Left ventricle myocardium inferior (tissue), 1 donor: ENCODE measurements around the gene C16orf95. TPM values are rescaled to one million over a fixed set of nuclear protein-coding genes. Genes with fewer than 3 reads are reported as not detected.

Experiments used
- DNase-seq: peaks from one replicate; pipeline ENCODE4 v3.0.0-alpha.2; 2020
- H3K27ac ChIP-seq: fragments of 200-600 bp; replicated peaks from 2 replicates; pipeline ENCODE4 v1.8.0; 2021
- H3K27me3 ChIP-seq: fragments of 200-600 bp; 2 replicates; pipeline ENCODE4 v1.8.0; 2021; ENCODE audit warnings: low read depth
- H3K36me3 ChIP-seq: fragments of 200-600 bp; 2 replicates; pipeline ENCODE4 v1.8.0; 2021
- H3K4me1 ChIP-seq: fragments of 200-600 bp; 2 replicates; pipeline ENCODE4 v1.8.0; 2021
- H3K4me3 ChIP-seq: fragments of 200-600 bp; 2 replicates; pipeline ENCODE4 v1.8.0; 2021; ENCODE audit warnings: mild to moderate bottlenecking, moderate library complexity
- H3K9me3 ChIP-seq: fragments of 200-600 bp; replicated peaks from 2 replicates; pipeline ENCODE4 v1.8.0; 2021
- intact Hi-C: fragments of 100-400 bp; cut with micrococcal nuclease; formaldehyde crosslinking; loops from one replicate; pipeline ENCODE4 v1.11.0; 2022
- total RNA-seq: library from RNA; stranded (reverse); fragmentation: NEBNext Ultra II Directional; extraction: Animal tissue kit (Norgen Biotek cat#: 25700); gene quantifications from one replicate; pipeline ENCODE4 v1.2.1, GENCODE V29; 2021
- TF ChIP-seq, protein P1 (sequence below): fragments of 200-600 bp; IDR thresholded peaks from 2 replicates; pipeline ENCODE4 v1.8.0; 2021; ENCODE audit warnings: antibody characterized with exemption, mild to moderate bottlenecking, borderline replicate concordance
- donor health status: DM: no; HTN: yes; CAD: no; lungs with severe emphysema.

Gene C16orf95
- total RNA-seq, 1 donor from 2014 or later = 3.2 TPM

DNA sequence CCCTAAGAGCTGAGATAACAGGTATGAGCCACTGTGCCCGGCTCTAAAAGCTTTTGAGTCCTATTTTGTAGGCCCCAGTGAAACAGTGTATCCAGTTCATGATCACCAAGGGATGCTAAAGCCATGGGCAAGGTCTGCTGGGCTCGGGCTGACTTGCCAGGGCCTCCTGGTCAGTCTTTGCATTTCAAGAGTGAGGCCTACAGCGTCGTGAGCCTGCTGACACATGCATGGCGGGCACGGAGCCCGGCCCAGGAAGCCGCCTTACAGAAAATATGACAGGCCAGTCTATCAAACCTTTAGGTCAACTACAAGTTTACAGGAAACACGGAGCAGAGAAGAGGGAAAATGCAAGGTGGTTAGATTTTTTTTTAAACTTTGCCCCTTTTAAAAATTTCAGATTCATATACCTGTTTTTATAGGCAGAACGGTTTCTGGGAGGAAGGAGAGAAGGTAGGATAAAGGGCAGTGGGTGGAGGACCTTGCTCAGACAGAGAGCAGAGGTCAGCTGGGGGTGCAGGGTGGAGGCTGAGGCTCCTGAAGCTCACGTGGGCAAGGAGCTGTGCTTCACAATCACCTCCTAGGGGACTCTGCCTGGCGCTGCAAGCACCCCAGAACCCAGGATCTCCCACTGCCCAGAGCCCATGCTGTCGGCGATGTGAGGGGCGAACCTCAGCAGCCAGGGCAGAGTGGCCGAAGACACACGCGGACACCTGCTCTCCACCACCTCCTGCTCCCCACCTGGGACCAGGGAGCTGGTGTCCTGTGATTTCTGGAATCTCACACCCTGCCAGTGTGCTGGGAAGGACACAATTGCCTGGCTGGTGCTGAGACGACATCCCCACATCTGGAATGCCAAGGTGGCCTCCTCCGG is 21.3 kb downstream of the C16orf95 start:
- no peaks in the 10 kb centered on the region for H3K4me1 ChIP-seq
- TF ChIP-seq, protein P1, sequence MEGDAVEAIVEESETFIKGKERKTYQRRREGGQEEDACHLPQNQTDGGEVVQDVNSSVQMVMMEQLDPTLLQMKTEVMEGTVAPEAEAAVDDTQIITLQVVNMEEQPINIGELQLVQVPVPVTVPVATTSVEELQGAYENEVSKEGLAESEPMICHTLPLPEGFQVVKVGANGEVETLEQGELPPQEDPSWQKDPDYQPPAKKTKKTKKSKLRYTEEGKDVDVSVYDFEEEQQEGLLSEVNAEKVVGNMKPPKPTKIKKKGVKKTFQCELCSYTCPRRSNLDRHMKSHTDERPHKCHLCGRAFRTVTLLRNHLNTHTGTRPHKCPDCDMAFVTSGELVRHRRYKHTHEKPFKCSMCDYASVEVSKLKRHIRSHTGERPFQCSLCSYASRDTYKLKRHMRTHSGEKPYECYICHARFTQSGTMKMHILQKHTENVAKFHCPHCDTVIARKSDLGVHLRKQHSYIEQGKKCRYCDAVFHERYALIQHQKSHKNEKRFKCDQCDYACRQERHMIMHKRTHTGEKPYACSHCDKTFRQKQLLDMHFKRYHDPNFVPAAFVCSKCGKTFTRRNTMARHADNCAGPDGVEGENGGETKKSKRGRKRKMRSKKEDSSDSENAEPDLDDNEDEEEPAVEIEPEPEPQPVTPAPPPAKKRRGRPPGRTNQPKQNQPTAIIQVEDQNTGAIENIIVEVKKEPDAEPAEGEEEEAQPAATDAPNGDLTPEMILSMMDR = no peak
- no peak overlapping the region for H3K4me3 ChIP-seq
- H3K9me3 ChIP-seq = no peaks in the 10 kb centered on the region
- DNase-seq = no peak
- H3K36me3 ChIP-seq = no peaks in the 10 kb centered on the region
- H3K27me3 ChIP-seq = no peaks in the 10 kb centered on the region
- intact Hi-C loops = no loop called here
- H3K27ac ChIP-seq = no peak overlapping the region

DNA sequence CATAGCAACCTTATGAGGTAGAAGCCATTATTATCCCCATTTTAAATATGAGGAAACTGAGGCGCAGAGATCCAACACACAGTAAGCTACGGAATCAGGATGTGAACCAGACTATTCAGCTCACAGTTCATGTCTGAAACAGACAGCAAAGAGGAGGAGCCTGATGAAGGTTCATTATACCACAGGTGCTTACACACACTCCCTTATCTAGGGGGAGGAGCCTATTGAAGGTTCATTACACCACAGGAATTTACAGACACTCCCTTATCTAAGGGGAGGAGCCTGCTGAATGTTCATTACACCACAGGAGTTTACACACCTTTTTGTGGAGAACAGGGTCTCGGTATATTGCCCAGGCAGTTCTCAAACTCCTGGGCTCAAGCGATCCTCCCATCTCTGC is 21.9 kb downstream of the C16orf95 start:
- TF ChIP-seq, protein P1 = no peak
- no peak for DNase-seq

DNA sequence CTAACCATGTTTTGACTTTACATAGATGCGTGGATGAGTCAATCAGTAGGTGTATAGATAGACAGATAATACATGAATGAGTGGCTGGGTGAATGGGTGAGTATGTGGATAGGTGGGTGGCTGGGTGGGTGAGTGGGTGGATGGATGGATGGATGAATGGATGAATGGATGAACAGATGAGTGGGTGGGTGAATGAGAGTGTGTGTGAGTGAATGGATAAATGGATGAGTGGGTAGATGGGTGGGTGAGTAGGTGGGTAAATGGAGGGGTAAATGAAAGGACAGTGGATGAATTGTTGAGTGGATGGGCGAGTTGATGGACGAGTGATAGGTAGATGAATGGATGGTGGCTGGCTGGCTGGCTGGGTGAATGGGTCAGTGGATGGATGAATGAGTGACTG is 23.2 kb downstream of the C16orf95 start:
- TF ChIP-seq, protein P1 = no peak
- Histone ChIP-seq H3K36me3 (no peaks in the 10 kb centered on the region), H3K27ac (no peak overlapping the region), H3K27me3 (no peaks in the 10 kb centered on the region), H3K4me1 (no peaks in the 10 kb centered on the region), H3K4me3 (no peak overlapping the region), H3K9me3 (no peaks in the 10 kb centered on the region)
- DNase-seq = no peak
- intact Hi-C loops = no loop called here

More for the DNA sequence above, 21.9 kb downstream of the C16orf95 start:
- no peaks in the 10 kb centered on the region for H3K27me3 ChIP-seq
- no peak overlapping the region for H3K4me3 ChIP-seq
- H3K4me1 ChIP-seq = no peaks in the 10 kb centered on the region
- H3K36me3 ChIP-seq = no peaks in the 10 kb centered on the region
- no peak overlapping the region for H3K27ac ChIP-seq
- no peaks in the 10 kb centered on the region for H3K9me3 ChIP-seq
- intact Hi-C loops = no loop called here

DNA sequence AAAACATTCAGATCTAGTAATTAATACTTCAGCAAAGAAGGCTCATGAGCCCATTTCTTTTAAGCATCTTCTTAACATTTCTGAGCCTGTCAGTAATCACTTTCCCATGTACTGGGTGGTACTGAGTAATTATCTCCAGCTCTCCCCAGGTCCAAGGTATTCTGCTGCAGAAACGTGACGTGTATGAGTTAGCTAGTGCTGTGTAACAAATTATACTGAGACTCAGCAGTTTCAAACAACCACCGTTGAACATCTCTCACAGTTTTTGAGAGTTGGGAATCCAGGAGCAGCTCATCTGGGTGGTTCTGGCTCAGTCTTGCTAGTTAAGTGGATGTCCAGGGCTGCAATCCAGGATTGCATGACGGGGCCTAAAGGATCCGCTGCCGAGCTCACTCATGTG is 25.2 kb downstream of the C16orf95 start:
- DNase-seq = no peak
- Histone ChIP-seq H3K27me3 (no peaks in the 10 kb centered on the region), H3K27ac (no peak overlapping the region), H3K9me3 (peaks cover 6% of the 10 kb centered on the region), H3K4me3 (no peak overlapping the region), H3K4me1 (no peaks in the 10 kb centered on the region), H3K36me3 (no peaks in the 10 kb centered on the region)
- intact Hi-C loops = no loop called here
- TF ChIP-seq, protein P1 = no peak

DNA sequence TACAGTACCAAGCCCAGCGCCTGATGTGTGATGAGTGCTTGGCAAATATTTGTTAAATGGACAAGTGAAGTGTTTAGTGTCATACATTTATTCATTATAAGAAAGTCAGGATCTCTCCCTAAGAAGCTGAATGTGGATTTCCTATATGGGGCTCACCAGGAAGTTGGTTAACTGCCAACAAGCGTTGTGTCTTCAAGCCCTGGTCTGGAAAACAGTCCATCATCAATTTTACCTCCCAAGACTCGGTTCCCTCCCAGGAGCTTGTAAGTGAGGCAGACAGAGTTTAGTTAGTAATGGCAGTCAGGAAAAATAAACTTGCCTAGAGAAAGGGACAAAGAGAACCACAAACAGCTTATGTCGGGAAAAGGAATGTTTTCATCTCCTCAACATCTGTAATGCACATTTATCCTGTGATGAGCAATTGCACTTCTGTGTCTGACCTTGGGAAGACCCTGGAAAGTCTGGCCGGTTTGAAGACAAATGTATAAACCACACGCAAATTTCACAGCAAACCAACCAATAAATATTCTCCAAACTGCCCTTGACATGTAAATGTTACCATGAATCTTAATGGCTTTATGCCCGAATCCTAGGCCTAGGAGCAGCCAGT is 28.3 kb downstream of the C16orf95 start:
- TF ChIP-seq, protein P1 = no peak
- Histone ChIP-seq H3K9me3 (peaks cover 7% of the 10 kb centered on the region), H3K4me3 (no peak overlapping the region), H3K36me3 (no peaks in the 10 kb centered on the region), H3K4me1 (no peaks in the 10 kb centered on the region), H3K27me3 (no peaks in the 10 kb centered on the region), H3K27ac (no peak overlapping the region)
- intact Hi-C loops = no loop called here
- DNase-seq = no peak
